C4-2B (cell line): Measurements from ENCODE around the gene CFAP69.

Experiments
- ZFX ChIP-seq: fragments of 450-650 bp; IDR thresholded peaks from 2 replicates; pipeline ENCODE4 v1.6.1; 2017
- TF ChIP-seq, protein P1 (sequence below): fragments of 450-650 bp; conservative IDR thresholded peaks from 2 replicates; pipeline ENCODE4 v1.5.1; 2017; ENCODE audit warnings: mild to moderate bottlenecking

DNA sequence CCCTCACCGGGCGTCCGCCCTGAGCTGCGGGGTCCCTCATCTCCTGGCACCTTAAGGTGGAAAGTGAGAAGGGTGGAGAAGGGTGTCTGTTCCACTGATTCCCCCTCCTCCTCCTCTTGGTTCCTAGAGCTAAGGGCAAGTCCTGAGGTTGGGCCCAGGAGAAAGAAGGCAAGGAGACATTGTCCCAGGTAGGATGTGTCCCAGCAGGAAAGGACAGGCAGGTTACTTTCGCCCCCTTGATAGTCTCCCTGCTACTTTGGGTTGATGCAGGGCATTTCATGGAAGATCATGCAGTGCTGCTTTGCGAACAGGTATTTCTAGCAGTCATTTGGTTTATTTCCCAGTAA is 32.9 kb upstream of the CFAP69 start:
- TF ChIP-seq, protein P1, sequence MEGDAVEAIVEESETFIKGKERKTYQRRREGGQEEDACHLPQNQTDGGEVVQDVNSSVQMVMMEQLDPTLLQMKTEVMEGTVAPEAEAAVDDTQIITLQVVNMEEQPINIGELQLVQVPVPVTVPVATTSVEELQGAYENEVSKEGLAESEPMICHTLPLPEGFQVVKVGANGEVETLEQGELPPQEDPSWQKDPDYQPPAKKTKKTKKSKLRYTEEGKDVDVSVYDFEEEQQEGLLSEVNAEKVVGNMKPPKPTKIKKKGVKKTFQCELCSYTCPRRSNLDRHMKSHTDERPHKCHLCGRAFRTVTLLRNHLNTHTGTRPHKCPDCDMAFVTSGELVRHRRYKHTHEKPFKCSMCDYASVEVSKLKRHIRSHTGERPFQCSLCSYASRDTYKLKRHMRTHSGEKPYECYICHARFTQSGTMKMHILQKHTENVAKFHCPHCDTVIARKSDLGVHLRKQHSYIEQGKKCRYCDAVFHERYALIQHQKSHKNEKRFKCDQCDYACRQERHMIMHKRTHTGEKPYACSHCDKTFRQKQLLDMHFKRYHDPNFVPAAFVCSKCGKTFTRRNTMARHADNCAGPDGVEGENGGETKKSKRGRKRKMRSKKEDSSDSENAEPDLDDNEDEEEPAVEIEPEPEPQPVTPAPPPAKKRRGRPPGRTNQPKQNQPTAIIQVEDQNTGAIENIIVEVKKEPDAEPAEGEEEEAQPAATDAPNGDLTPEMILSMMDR = no peak
- TF ChIP-seq ZFX = no peak
